ENCODE results near the gene SUGP2.

The SUGP2 gene

DNA sequence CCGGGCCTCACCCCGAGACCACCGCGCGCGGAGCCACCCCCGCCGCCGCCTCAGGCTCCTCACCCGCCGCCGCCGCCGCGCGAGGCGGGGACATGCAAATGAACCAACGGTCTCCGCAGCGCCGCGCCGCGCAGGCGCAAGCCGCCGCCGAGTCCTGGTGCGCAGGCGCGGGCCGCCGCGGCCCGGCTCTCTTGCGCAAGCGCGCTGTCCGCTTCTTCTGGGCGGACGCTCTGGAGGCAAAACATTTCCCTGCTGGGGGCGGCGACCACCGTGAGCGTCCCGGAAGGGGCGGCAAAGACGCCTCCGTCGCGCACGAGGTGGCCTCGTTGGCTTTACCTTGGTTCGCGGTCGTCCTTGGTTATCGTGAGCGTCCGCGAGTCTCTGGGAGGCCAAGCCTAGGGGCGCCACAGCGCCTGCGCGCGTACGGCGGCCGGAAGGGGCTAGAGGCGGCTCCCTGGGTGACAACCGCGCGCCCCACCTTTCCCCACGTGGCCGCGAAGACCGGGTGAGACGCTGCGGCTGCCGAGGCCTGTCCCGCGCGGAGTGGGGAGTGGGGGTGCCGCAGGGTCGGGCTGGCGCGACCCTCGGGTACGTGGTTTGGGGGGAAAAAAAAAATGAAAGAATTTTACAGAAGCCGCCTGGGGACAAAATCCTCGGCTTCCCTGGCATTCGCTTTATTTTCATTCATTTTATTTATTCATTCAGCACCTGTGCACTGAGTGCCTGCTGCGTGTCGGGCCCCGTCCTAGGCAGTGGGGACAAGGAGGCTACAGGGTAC, at the start of gene SUGP2, which contains the start of gene ARMC6:
TSS of gene SUGP2 (minus strand) at position 92 of the 778 bp plus-strand sequence. CDS start 2,446 bp downstream, outside the sequence.
TSS of gene ARMC6 (plus strand) at position 178 of the 778 bp plus-strand sequence. CDS start 607 bp downstream, outside the sequence.
- Histone ChIP-seq H3K4me3 (peak within 1 kb of the TSS; percentile 92), H3K27ac (peak within 1 kb of the TSS; percentile 93 to 96)
- TF ChIP-seq, protein P1, sequence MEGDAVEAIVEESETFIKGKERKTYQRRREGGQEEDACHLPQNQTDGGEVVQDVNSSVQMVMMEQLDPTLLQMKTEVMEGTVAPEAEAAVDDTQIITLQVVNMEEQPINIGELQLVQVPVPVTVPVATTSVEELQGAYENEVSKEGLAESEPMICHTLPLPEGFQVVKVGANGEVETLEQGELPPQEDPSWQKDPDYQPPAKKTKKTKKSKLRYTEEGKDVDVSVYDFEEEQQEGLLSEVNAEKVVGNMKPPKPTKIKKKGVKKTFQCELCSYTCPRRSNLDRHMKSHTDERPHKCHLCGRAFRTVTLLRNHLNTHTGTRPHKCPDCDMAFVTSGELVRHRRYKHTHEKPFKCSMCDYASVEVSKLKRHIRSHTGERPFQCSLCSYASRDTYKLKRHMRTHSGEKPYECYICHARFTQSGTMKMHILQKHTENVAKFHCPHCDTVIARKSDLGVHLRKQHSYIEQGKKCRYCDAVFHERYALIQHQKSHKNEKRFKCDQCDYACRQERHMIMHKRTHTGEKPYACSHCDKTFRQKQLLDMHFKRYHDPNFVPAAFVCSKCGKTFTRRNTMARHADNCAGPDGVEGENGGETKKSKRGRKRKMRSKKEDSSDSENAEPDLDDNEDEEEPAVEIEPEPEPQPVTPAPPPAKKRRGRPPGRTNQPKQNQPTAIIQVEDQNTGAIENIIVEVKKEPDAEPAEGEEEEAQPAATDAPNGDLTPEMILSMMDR (IDR thresholded peaks at IDR 0.05), result no peak
- peak; percentile 88 for DNase-seq (ENCODE audit: low spot score)

GRCh38 chr19:19081642-19082151, 48.4 kb upstream of the SUGP2 start:
- Histone ChIP-seq H3K27ac (no peak overlapping the region), H3K4me3 (no peak overlapping the region)
- DNase-seq (ENCODE audit: low spot score), result no peak
- TF ChIP-seq, protein P1 (IDR thresholded peaks at IDR 0.05), result no peak

DNA sequence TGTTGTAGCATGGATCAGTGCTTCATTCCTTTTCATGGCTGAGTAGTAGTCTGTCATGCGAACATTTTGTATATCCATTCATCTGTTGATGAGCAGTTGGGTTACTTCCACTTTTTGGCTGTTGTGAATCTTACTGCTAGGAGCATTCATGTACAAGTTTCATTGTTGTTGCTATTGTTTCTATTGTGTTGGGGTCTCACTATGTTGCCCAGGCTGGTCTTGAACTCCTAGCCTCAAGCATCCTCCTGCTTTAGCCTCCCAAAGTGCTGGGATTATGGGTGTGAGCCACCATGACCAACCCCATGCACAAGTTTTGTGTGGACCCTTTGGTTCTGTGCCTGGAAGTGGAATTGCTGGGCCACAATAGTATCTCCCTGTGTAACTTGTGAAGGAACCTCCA, 46.3 kb upstream of the SUGP2 start:
- no peak overlapping the region for H3K27ac ChIP-seq
- TF ChIP-seq, protein P1 (IDR thresholded peaks at IDR 0.05), result no peak

DNA sequence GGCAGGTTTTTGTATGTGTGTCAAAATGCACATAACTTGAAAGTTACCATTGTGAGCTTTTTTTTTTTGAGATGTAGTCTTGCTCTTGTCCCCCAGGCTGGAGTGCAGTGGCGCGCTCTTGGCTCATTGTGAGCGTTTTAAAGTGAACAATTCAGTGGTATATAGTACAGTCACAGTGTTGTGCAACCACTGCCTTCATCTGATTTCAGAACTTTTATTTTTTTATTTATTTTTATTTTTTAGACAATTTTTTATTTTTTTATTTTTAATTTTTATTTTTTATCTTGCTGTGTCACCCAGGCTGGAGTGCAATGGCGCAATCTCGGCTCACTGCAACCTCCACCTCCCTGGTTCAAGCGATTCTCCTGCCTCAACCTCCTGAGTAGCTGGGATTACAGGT, 45.5 kb upstream of the SUGP2 start:
- no peak for DNase-seq (ENCODE audit: low spot score)
- H3K27ac ChIP-seq, result no peak overlapping the region
- TF ChIP-seq, protein P1 (IDR thresholded peaks at IDR 0.05), result no peak
- no peak overlapping the region for H3K4me3 ChIP-seq

More for the DNA sequence above, 46.3 kb upstream of the SUGP2 start:
- H3K4me3 ChIP-seq, result no peak overlapping the region
- no peak for DNase-seq (ENCODE audit: low spot score)

GRCh38 chr19:19077103-19077502, 43.8 kb upstream of the SUGP2 start:
- Histone ChIP-seq H3K4me3 (no peak overlapping the region), H3K27ac (no peak overlapping the region)
- DNase-seq (ENCODE audit: low spot score), result no peak
- TF ChIP-seq, protein P1 (IDR thresholded peaks at IDR 0.05), result no peak

- TF ChIP-seq, protein P1 (IDR thresholded peaks at IDR 0.05), result no peak
- DNase-seq (ENCODE audit: low spot score), result no peak
- Histone ChIP-seq H3K27ac (no peak overlapping the region), H3K4me3 (no peak overlapping the region)
Observed at GRCh38 chr19:19076476-19076875, 43.2 kb upstream of the SUGP2 start.

DNA sequence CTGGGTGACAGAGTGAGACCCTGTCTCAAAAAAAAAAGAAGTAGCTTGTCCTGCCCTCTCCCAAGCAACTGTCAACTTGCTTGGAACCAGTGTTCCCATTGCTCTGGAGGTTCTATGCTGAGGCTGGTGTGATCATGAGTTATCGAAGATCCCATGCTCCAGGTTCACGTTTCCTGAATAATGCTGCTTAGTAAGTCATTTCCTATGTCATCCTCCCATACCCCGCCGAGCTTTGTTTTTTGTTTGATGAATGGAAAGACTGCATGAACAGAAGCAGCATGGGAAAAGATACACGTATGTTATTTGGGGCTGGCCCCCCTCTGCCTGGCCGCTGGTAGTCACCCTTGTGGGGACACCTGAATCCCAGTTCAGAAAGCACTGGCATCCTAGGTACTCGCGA, 41.8 kb upstream of the SUGP2 start:
- Histone ChIP-seq H3K27ac (no peak overlapping the region), H3K4me3 (no peak overlapping the region)
- no peak for DNase-seq (ENCODE audit: low spot score)
- TF ChIP-seq, protein P1 (IDR thresholded peaks at IDR 0.05), result no peak

Measured in coronary artery (tissue), 2 donors.